Measurements from ENCODE around the gene RAB3D.

- TF ChIP-seq CTCF (IDR thresholded peaks at IDR 0.05) (no peak), ZFX (IDR thresholded peaks at IDR 0.05; ENCODE audit: borderline replicate concordance) (no peak)
Observed at GRCh38 chr19:11374433-11375142, 35.1 kb upstream of the RAB3D start, which contains the start of gene SWSAP1.
